HG03565 (cell line): ENCODE measurements around the gene CHRNB1.

Experiments used
- ATAC-seq: cut with Tn5 transposase; IDR thresholded peaks from one replicate; pipeline ENCODE4 v1.9.1; 2021; ENCODE audit warnings: mild to moderate bottlenecking, moderate library complexity; ENCODE audit not compliant: unreplicated experiment

CHRNB1 gene

GRCh38 chr17:7444682-7445618 is at the start of gene CHRNB1:
CHRNB1 (plus strand) TSS chr17:7445061; CDS start chr17:7445128, 67 bp downstream.
- ATAC-seq = no peak

DNA sequence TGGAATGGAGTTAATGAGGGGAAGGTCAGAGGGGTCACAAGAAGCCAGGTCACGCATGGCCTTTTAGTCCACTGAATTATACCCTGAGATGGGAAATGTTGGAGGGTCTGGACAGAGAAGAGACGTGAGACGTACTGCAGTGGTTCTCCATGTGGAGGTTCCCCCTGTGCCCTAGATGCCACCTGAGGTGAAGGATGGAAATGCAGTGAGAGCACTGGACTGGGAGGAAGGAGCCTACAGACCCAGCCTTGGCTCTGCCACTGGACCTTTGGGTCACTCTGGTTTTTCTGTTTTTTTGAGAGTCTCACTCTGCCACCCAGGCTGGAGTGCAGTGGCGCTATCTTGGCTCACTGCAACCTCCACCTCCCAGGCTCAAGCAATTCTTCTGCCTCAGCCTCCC is 48.7 kb upstream of the CHRNB1 start:
- no peak for ATAC-seq

DNA sequence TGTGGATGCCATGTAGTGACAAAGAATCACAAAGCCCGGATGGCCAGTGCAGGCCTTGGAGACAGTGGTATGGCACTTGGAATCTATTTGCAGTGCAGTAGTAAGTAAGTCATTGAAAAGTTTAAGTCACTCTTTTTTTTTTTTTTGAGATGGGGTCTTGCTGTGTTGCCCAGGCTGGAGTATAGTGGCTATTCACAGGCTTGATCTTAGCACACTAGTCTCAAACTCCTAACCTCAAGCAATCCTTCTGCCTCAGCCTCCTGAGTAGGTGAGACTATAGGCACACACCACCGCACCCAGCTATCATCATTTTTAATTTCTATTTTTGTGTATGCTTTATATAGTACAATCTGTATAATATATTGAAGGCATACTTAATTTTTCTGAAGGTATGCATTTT is 46.2 kb upstream of the CHRNB1 start:
- ATAC-seq = no peak

DNA sequence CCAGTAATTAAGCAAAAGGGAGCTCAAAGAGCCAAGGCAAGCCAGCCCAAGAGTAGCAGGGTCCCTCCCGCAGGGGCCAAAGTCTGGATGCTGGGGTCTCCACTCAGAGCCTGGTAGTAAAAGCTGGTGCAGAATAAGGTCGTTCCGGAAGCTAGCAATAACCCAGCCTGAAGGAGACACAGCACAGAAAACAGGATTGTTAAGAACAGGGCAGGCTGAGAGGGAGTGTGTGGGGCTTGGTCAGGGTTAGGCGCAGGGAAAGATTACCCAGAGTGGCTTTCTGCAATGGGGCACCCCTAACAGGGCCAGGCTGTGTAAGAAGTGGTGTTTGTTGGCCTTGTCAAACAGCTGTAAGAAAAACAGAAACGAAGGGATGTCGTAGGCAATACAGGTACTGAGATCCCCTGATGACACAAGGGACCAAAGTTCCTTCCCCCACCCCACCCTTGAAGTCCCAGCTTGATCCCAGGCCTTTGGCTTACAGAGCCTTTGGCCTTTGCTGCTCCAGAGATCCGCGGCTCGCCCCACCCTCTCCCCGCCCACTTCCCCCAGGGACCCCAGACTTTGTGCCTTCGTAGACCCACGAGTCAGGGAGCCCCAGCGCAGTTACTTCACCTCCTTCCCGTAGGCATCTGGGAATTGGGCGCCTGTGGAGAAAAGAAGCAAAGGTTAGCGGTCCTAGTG is 41.7 kb upstream of the CHRNB1 start:
- no peak for ATAC-seq

GRCh38 chr17:7403727-7403976 is 41.2 kb upstream of the CHRNB1 start:
- ATAC-seq = no peak

DNA sequence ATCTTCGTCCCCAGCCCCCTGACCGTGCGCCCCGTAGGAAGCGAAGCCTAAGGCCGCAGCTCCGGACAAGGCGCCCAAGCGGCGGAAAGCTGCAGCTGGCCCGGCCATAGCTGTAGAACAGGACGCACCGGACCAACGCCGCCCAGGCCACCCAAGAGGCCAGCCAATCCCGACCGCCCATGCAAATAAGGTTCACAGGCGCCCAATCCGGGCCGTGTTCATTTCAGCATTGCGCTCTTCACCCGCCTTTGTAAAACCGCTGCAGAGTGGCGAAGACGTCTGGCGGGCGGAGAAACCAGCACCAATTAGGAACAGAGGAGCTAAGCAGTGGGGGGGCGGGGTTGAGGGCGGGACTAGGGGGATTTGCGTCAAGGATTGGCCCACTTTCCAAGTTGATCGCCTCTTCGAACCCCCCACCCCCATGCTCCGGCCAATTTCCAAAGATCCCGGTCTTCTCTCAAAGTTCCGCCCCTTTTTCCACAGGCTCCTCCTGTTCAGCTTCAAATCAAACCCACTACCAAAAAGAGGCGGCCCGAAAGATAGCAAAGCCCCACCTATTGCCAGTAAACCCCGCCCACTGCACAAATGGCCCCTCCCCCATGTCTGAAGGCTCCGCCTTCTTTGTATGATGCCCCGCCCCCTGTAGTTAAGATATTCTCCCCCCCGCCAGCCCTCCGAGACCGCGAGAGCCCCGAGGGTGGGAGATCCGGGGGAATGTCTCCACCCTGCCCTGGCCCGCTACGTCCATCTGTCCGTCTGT is 40.7 kb upstream of the CHRNB1 start, which contains the start of gene TMEM256:
Gene TMEM256 (minus strand): TSS at position 121 of the 760 bp plus-strand sequence. CDS start 13 bp downstream, at position 108.
- peak; percentile 93 for ATAC-seq

GRCh38 chr17:7404737-7405349 is 40.0 kb upstream of the CHRNB1 start:
- ATAC-seq = no peak

DNA sequence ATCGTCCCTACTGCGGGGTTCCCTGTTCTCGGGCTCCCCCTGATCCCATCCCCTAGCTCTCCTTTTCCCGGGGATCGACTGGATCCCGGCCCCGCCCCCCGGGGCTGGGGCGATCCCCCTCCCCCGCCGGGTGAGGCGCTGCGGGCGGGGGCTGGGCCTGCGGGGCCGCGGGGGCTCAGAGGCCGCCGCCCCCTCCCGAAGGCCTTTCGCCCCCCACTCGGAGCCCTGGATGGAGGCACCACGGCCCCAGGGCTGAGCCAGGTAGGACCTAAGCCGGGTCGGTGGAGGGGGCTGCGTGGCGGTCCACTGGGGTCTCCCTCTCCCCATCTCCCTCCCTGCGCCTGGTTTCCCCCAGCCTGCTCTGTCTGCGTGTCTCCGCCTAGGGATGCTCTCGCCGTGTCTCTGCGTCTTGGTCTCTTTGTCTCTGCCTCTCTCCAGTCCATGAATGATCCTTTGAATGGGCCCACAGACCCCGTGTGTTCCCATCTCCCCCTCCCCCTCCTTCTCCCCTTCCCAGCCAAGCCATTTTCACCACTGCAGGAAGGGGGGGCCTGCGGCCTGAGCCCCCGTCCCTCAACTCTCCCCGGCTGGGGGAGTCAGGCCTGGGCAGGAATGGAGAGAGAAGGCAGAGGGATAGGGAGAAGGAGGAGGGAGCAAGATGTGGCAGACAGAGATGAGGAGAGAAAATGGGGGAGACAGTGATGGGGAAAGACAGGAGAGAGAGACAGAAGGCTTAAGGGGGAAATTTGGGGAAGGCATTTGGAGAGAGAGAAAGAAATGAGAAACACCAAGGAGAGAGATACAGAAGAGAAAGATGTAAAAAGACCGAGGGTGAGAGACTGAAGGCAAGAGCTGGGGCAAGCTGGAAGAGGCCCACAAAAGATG is 39.3 kb upstream of the CHRNB1 start:
- ATAC-seq = no peak

DNA sequence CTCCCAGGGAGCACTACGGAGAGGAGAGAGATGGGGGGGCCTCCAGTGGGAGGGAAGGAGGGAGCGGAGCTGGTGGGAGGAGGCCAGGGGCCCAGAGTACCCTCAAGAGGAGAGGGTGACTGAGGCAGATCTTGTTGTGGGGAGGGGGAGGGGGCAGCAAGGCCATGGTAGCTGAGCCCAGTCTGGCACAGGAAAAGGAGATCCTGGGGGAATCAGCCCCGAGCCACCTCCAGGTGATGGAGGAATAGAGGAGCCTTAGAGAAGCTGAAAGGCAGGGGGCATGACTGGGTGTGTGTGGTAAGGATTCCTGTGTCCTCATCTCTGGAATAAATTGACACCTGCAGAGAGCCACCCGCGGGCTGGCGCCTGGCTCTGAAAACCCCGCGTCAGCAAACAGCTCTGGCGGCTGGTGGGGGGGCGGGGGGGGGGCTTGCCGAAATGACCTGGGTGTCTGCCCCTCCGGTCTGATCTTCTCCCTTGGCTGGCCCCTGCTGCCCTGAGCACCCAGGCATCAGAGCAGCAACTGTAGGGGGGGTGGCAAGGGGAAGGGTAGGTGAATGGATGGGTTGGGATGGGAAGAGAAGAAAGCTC is 38.5 kb upstream of the CHRNB1 start:
- no peak for ATAC-seq

- ATAC-seq = no peak
Measured at GRCh38 chr17:7407082-7407481, 37.8 kb upstream of the CHRNB1 start.

GRCh38 chr17:7407485-7408251 is 37.2 kb upstream of the CHRNB1 start, which contains the start of gene NLGN2:
NLGN2 (plus strand) TSS chr17:7407845; CDS start chr17:7408256, 411 bp downstream.
- ATAC-seq = no peak

DNA sequence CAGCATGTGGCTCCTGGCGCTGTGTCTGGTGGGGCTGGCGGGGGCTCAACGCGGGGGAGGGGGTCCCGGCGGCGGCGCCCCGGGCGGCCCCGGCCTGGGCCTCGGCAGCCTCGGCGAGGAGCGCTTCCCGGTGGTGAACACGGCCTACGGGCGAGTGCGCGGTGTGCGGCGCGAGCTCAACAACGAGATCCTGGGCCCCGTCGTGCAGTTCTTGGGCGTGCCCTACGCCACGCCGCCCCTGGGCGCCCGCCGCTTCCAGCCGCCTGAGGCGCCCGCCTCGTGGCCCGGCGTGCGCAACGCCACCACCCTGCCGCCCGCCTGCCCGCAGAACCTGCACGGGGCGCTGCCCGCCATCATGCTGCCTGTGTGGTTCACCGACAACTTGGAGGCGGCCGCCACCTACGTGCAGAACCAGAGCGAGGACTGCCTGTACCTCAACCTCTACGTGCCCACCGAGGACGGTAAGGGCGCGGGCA is 36.6 kb upstream of the CHRNB1 start:
- no peak for ATAC-seq

GRCh38 chr17:7408863-7409262 is 36.0 kb upstream of the CHRNB1 start:
- ATAC-seq = no peak

DNA sequence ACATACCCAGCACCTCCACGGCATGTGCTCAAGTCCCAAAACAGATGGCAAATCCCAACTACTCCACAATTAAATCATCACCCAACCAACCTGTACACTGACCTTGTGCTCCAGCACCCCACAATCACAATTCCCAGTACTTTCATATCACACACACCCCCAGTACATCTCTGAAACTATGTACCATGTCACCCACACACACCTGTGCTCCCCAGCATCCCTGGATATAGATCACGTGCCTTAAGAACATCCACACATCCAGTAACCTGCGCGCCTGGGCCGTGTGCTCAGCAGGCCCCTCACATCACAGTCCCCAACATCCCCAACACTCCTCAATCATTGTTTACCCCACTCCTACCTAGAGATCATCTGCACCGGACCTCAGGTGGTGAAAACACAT is 35.1 kb upstream of the CHRNB1 start:
- ATAC-seq = no peak

DNA sequence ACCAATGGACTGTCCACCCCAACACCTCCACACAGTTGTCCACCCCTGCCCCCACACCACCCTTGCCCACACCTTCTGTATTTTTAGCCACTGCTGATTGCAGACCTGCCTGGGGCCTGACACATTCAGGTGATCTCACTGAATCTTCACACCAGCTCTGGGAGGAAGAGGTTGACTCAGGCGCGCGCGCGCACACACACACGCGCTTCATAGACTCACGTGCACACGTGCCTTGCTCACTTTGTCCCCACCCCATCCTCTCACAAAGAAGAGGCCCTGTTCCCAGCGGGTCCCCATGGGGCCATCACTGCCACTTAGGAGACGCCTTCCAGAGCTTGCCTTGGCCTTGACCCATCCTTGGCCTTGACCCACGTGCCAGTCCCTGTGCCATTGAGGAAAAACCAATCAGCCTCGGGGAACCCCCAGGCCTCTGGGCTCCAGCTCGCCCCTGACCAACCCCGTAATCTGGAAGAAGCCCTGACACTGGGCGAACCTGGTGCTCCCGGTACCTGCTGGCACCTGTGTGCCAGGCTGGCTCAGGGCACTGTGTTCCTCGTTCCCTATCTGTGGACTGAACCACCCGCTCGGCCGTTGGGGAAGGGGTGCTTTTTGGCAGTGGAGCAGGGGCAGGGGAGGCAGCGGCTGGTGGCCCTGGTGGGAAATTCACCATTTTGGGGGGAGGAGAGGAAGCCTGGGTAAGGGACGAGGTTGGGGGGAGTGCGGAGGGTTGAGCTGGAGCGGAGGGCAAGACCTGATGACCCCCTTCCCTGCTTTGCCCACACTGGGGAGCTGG is 34.0 kb upstream of the CHRNB1 start:
- no peak for ATAC-seq

DNA sequence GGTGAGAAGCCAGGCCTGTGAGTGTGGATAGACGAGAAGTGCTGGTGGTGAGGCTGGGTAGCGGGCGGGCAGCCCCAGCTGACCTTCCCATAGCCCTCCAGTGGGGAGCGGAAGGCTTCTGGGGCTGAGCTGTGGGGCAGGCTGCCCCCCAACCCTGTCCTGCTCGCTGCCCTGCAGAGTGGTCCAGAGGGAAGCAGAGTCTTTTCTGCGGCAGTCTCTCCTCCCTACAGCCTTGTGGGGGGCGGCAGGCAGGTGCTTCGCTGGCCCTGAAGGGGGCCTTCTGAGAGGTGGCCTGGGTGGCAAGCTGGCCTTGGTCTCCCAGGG is 33.5 kb upstream of the CHRNB1 start:
- no peak for ATAC-seq

DNA sequence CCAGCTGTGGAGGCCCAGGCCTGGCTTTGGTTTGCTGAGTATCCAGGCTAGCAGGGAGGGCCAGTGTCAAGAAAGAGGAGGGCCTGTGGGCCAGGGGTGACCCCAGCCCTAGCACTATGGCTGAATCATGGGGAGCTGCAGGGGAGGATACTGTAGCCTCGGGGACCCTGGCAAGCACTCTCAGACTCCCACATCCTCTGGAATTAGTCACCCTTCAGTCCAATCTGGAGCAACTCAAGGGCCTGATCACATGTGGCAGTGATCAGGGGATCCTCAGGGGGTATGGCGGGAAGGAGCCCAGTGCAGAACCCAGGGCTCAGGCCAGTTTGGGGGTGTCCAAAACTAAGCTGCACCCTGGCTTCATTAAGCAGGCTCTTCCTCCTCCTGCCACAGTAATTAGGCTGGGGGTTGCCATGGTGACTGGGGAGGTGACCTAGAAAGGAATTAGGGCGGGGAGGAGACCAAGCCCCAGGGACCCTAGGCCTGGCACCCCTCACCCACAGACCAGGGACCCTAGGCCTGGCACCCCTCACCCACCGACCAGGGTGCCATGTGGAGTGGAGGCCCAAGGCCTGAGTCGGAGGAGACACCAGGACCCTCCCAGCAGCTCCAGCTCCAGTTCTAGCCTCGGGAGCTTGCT is 31.4 kb upstream of the CHRNB1 start:
- ATAC-seq = no peak

- no peak for ATAC-seq
Measured at GRCh38 chr17:7414837-7415236, 30.0 kb upstream of the CHRNB1 start.
